Activated CD4-positive, alpha-beta T cell treated with anti-CD3 and anti-CD28 coated beads, Interleukin-2, amount 50 U/mL, for 24 hours (primary cell): ENCODE results near the gene RHOBTB3.

Experiments
- DNase-seq, 2 donors: peaks; one replicate each; pipeline ENCODE4 v3.0.0-alpha.2; 2020; ENCODE audit warnings: low read depth in 1 of 2, low spot score in 1 of 2

Gene RHOBTB3

GRCh38 chr5:95837492-95837891, 106.4 kb downstream of the RHOBTB3 start:
- DNase-seq: no peak

DNA sequence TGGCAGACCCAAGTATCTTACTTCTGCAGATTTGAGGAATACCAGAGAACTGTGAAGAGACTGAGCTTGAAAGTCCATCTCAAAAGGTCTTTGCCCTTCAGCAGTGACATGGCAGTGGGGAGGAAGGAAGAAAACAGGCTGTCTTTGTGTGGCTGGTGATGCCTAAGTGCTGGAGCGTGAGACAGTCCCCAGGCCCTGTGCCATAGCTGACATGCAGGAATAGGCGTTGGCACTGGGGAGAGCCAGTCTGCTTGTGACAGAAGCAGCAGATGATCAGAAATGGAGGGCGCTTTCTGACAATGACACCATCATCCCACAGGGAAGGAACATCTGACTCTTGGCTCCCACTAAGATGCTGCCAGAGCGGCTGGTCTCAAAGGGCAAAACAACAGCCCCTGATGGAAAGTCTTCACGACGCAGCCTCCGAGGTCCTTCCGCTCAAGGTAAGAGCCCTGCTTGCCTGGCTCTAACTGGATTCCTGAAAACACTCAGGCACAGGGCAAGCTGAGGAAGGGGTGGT, 106.9 kb downstream of the RHOBTB3 start:
- no peak for DNase-seq

GRCh38 chr5:95838556-95838955, 107.4 kb downstream of the RHOBTB3 start:
- no peak for DNase-seq

DNA sequence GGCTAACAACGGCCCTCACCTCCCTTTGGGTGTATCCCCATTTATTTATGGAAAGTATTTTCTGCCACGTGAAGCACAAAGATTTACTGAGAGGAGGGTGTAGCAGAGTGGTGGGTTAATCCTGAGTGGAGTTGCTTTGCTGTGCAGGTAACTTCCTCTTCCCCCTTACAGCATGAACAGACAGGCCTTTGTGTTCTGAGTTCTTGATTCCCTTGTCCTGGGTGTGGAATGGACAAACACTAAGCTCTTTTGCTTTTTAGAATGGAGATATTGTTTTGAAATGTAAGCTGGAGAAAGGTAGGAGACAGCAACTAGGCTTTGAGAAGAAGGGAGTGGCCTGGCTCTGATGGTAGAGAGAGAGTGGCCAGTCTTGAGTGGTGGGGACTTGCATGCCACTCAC, 108.5 kb downstream of the RHOBTB3 start:
- no peak for DNase-seq

DNA sequence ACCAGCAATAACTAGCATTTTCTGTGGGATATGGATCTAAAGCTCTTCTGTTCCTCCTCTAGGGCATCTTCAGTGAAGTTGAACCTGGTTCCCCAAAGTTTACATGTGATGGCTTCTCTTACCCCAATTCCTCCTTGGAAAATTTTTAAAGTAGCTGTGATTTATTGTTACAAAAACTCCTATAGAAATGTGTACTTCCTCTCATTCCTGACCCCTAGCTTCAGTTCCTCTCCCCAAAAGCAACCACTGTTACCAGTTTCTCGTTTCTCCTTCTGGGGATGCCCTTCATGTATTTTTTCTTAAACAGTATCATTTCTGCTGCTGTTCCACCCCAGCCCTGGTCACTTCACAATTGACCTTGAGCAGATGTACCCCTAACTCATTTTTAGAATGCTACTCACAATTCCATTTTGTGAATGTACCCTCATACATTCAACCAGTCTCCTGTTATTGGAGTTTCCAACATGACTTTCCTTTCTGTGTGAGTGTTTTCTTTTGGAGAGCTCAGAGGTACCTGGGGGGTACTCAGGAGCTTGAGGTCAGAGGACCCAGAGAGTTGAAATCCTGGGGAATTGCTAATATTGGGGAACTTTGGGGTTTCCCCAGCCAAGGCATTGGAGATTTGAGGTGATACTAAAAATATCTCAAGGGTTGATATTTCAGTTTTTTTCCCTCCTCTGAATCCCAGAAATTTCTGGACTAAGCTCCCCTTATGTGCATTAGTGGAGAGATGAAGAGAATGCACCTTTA, 110.0 kb downstream of the RHOBTB3 start:
- no peak for DNase-seq

- DNase-seq: no peak
Measured at GRCh38 chr5:95841914-95842812, 111.0 kb downstream of the RHOBTB3 start.

GRCh38 chr5:95842854-95843544, 111.9 kb downstream of the RHOBTB3 start:
- peak; percentile 35 to 58 for DNase-seq

DNA sequence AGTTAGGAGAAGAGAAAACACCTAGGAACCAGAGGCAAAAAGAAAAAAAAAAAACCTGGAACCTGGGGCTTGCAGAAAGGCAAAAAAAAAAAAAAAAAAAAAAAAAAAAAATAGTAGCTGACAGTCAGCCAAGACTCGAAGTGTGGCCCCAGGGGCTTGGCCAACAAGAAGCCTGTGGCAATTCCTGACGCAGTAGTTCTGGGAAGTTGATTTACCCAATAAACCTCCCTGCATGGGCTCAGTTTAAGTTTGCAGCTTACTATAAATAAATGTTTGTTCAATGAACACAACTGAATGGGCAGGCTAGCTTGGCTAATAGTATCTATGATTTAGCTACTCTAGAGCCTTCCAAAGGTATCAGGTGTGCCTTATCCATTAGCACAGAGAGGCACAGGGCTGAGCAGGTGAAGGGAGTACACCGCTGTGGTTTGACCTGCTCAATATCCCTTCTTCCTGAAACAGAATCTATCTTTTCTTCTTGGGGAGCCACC, 112.6 kb downstream of the RHOBTB3 start:
- no peak for DNase-seq

- no peak for DNase-seq
Measured at GRCh38 chr5:95845391-95845790, 114.3 kb downstream of the RHOBTB3 start.
